ENCODE results near the gene PSME2.

DNA sequence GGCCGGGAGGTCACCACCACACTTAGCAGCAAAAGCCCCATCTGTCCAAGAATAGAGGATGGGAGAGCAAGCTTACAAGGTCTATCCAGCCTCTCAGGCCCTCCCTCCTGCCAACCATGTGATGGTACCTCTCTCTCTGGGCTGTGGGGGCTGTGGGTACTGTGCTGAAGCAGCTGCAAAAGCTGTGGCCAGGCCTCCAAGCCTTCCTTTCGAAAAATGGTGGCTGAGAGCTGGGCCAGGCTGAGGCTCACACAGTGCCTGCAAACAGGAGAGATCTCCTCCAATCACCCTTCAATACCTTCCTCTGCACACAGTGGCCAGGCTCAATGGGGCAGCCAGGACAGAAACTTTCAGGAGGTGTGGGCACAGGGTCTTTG lies 41.1 kb upstream of the PSME2 start:
- TF ChIP-seq, protein P1, sequence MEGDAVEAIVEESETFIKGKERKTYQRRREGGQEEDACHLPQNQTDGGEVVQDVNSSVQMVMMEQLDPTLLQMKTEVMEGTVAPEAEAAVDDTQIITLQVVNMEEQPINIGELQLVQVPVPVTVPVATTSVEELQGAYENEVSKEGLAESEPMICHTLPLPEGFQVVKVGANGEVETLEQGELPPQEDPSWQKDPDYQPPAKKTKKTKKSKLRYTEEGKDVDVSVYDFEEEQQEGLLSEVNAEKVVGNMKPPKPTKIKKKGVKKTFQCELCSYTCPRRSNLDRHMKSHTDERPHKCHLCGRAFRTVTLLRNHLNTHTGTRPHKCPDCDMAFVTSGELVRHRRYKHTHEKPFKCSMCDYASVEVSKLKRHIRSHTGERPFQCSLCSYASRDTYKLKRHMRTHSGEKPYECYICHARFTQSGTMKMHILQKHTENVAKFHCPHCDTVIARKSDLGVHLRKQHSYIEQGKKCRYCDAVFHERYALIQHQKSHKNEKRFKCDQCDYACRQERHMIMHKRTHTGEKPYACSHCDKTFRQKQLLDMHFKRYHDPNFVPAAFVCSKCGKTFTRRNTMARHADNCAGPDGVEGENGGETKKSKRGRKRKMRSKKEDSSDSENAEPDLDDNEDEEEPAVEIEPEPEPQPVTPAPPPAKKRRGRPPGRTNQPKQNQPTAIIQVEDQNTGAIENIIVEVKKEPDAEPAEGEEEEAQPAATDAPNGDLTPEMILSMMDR (conservative IDR thresholded peaks at IDR 0.05; ENCODE audit: low read depth, low read length), result no peak
- TF ChIP-seq EZH2 (IDR thresholded peaks at IDR 0.05; ENCODE audit: borderline replicate concordance, low read depth, low read length, poor library complexity, severe bottlenecking), result no peak

Data from A673 (cell line).